NCI-H2107 (cell line): ENCODE measurements around the gene ZCCHC2.

Source experiments
- DNase-seq: peaks from one replicate; lab custom pipeline; 2025; lab: John Stamatoyannopoulos, UW

The ZCCHC2 gene

GRCh38 chr18:62539284-62540165, 16.7 kb downstream of the ZCCHC2 start:
- no peak for DNase-seq

- DNase-seq = no peak
Measured at GRCh38 chr18:62543021-62543420, 20.2 kb downstream of the ZCCHC2 start.

GRCh38 chr18:62545098-62545497, 22.3 kb downstream of the ZCCHC2 start:
- no peak for DNase-seq

GRCh38 chr18:62549755-62550154, 26.9 kb downstream of the ZCCHC2 start:
- DNase-seq = no peak

- no peak for DNase-seq
Measured at GRCh38 chr18:62550746-62551145, 27.9 kb downstream of the ZCCHC2 start.

GRCh38 chr18:62551972-62552513, 29.2 kb downstream of the ZCCHC2 start:
- no peak for DNase-seq

- DNase-seq = no peak
Measured at GRCh38 chr18:62554061-62554815, 31.4 kb downstream of the ZCCHC2 start.

- no peak for DNase-seq
Measured at GRCh38 chr18:62555135-62555534, 32.3 kb downstream of the ZCCHC2 start.

GRCh38 chr18:62556397-62556796, 33.6 kb downstream of the ZCCHC2 start:
- no peak for DNase-seq

- DNase-seq = no peak
Measured at GRCh38 chr18:62558015-62558663, 35.3 kb downstream of the ZCCHC2 start.

GRCh38 chr18:62564044-62564443, 41.2 kb downstream of the ZCCHC2 start:
- DNase-seq = no peak

- DNase-seq = no peak
Measured at GRCh38 chr18:62566199-62566598, 43.4 kb downstream of the ZCCHC2 start.

- no peak for DNase-seq
Measured at GRCh38 chr18:62566818-62567217, 44.0 kb downstream of the ZCCHC2 start.

GRCh38 chr18:62569081-62569655, 46.3 kb downstream of the ZCCHC2 start:
- no peak for DNase-seq

- DNase-seq = no peak
Measured at GRCh38 chr18:62571037-62571436, 48.2 kb downstream of the ZCCHC2 start.

- no peak for DNase-seq
Measured at GRCh38 chr18:62571648-62572047, 48.8 kb downstream of the ZCCHC2 start.

- DNase-seq = no peak
Measured at GRCh38 chr18:62572456-62572855, 49.6 kb downstream of the ZCCHC2 start.

GRCh38 chr18:62574776-62575175, 52.0 kb downstream of the ZCCHC2 start:
- DNase-seq = no peak

- DNase-seq = no peak
Measured at GRCh38 chr18:62576271-62576670, 53.4 kb downstream of the ZCCHC2 start.

GRCh38 chr18:62576845-62577512, 54.2 kb downstream of the ZCCHC2 start:
- DNase-seq = no peak

- no peak for DNase-seq
Measured at GRCh38 chr18:62577765-62578164, 54.9 kb downstream of the ZCCHC2 start.
